ENCODE data around the gene BMPR1B.
"Not testable (repeated sequence)": the region's sequence is repeated elsewhere in the genome, so short reads cannot be mapped to it uniquely, and the experiment has no call there.

The BMPR1B gene

DNA sequence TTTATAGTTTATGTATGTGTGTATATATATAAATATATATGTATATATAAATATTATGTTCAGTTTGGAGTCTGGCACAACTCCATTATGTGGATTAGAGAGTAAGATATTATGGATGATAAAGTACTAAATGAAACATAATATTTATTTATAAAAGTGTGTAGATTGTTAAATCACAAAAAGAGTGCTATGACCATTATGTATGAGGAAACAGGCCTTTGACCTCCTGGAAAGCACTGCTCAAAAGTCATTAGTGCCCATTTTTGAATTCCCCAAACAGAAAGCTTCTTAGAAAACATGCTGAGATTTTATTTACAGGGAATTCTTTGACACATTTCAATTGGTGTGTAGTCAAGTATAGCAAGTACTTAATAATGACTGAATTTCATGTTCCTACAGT lies 399.8 kb downstream of the BMPR1B start:
- DNase-seq = no peak

DNA sequence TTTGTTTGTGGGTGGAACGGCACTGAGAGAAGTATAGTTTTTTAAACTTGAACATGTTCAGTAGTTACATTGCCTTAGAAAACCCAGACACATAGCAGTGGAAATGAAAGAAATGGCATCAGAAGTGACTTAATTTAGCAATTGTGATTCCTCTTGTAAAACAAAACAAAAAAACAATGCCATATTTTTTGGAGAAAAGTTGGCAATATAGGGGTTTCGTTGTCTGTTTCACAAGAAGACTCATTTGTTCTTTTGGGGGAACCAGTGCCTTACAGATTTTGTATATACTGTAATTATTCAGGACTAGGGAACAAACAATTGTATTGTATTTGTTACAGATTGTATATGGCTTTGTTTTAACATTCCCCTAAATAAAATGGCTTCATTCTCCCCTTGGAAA lies 400.3 kb downstream of the BMPR1B start:
- DNase-seq = no peak

DNA sequence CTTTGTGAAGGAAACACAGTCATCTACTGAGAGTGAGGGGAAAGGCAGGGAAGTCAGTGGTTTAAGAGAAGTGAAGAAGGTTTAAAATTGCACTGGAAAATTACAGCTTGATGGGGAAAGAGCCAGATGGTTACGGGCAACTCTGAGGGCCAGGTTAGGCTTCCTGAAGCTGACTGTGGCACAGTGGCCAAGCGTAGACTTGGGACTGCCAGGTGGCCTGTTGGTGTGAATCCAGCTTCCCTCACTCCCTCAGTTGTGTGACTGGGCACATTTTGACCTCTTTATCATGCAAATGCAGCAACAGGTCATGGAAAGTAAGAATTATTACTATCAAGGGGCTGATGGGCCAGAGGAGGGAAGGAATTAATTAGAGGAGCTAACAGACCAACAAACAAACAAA lies 400.9 kb downstream of the BMPR1B start:
- DNase-seq = no peak

DNA sequence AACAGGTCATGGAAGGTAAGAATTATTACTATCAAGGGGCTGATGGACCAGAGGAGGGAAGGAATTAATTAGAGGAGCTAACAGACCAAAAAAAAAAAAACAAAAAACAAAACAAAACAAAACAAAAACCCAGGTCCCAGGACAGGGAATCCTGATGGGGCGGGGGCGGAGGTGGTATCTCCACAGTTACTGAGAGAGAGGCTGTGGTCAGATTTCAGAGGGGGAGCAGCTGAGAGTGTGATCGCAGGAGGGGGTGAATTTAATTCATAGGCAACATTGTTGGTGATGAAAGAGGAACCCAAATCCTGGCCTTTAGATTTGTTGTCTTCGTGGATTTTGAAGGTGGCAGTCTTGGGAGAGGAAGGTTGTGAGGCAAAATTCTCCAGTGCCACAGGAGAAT lies 401.6 kb downstream of the BMPR1B start:
- no peak for DNase-seq

DNA sequence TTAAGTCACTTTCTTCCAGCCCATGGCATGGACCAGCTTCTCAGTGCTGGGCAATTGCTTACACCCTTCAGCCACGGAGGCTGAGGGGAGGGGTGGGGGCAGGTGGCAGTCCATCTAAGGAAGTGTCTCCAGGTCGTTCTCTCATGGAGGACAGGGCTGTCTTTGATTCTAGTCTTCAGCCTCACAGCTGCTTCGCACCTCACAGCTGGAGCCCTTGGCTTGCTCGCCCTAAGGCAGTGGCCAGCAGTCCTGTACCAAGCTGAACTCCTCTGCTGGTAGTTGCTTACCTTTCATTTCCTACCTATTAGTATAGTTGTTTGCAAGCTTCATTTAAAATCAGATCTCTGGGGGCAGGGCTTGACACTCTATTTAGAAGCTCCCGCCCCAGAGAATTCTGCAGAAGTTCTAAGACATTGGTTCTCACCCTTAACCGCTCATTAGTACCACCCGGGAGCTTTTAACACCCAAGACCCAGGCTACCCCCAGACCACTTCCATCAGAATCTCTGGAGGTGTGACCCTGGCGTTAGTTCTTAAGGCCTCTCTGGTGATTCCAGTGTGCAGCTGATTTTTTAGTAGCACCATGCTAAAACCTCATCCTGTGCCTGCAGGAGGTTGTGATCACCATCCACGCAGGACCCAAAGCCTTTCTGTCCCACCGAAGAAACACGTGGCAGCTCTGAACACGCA lies 404.2 kb downstream of the BMPR1B start:
- DNase-seq = no peak

DNA sequence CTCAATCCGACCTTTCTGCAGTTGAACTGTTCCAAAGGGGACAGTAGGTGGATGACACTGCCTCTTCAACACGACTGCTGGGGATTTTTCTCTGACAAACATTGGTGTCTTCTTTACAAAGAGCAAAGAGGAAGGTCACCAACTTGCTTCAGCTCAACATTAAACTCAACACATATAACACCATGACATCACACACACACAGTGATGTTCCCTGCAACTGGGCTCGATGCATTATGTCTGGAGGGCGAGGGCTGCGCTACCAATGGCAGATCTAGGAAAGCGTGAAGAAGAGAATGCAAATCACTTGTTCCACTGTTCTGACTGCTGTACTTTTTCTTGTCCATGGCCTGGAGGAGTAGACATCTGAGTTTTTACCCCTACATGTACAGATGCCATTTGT lies 405.1 kb downstream of the BMPR1B start:
- DNase-seq = no peak

DNA sequence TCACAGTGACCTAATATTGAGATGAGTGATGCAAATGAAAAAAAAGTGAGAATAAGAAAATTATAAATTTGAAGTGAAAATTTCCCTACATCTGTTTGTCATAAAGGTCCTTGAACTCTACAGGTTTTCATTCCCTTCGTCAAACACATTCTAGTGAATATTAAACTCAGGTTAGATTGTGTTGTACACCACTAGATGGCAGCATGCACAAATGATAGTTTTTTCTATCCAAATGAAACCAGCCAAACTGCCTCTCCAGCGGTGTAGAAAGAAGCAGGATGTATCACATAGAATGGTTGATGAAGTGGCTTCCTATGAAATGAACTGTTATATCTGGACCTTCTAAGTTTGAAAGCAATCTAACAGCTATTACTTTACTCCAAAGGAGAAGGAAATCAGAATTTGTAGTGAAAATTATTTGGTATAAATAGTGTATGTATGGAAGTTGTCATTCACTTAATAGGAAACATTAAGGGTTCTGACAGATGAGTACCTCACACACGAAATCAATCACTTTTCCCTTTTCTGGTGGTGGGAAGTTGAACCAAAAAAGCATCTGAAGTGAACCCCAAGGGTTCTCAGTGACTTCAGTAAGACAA lies 408.3 kb downstream of the BMPR1B start:
- peak; percentile 41 for DNase-seq

DNA sequence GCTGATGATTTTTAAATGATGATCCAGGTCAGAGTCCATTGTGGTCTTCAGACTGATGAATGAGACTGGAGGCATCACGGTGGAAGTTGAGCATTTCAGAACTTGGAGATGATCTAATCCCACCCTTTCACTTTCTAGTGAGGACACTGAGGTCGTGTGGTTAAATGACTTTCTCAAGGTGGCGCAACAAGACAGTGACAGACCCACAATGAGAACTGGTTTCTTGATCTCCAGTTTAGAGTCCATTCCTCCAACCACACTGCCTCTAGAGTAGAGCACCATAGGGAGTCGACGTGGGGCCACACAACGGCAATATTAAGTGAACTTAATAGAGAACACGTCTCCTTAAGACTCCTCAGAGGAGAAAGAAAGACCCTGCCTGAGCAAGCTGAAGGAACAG lies 410.1 kb downstream of the BMPR1B start:
- DNase-seq = no peak

DNA sequence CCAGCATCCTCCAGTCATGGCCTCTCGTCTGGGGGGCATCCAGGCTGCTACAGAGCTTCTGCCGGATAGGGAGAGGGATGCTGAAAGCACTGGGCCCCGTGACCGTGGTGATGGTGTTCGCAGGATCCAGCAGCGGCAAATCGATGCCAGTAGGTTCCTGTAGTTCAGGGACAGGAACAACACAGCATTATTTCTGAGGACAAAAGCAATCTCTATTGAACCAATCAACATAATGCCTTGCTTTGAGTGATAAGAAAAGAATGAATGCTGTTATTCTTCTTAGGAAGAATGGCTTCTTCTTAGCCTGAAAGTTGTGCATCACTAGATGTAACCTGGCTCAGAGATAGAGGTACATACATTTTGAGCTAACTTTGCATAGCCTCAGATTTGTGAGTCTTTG lies 412.4 kb downstream of the BMPR1B start:
- DNase-seq = no peak

DNA sequence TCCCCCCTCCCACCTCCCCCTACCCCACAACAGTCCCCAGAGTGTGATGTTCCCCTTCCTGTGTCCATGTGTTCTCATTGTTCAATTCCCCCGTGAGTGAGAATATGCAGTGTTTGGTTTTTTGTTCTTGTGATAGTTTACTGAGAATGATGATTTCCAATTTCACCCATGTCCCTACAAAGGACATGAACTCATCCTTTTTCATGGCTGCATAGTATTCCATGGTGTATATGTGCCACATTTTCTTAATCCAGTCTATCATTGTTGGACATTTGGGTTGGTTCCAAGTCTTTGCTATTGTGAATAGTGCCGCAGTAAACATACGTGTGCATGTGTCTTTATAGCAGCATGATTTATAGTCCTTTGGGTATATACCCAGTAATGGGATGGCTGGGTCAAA lies 413.6 kb downstream of the BMPR1B start:
- DNase-seq = not testable (repeated sequence)

DNA sequence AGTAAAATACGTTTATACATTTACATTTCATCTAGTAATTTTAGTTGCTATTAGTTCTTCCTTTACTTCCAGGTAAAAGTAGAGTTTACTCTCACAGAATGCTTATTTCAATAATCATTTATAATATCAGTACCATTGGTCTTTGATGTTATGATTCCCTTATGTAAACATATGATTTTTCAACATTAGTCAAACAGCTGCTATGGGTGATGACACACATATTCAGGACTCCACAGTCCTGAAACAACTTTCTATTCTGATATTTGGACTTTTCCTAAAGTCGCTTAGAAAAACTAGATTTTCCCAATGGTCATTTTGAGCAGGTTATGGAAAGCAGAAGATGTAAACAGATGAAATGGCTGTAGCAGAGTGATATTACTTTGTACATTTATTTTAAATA lies 421.2 kb downstream of the BMPR1B start:
- no peak for DNase-seq

DNA sequence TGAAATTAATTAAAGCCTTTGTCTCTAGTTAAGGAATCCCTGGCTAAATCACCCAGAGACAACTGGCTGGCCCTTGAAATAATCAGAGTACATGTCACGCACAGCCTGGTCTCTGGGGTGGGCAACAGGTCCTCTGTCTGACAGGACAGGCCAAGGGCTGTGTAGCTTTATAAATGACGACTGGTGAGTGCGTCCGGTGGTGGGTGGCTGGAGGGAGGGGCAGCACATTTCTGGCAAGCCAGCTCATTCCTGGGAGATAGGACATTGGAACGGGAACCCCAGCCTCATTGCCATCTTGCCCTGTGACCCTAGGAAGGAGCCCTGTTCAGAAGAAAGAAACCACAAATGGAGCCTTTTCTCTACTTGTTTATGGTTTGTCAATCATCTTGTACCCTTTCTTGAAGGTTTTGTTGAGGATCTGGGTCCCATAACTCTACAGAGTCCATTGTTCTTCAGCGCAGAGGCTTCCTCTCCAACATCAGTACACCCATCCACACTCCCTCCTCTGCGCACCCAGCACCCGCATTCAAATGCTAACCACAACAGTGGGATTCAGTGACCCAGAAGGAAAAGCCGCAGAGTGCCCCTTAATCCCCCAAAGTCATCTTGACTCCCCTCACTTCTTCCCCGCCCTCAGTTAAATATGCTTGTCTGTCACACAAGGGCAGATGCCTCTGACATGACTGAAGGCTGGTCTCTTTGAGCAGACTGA lies 422.9 kb downstream of the BMPR1B start:
- no peak for DNase-seq

DNA sequence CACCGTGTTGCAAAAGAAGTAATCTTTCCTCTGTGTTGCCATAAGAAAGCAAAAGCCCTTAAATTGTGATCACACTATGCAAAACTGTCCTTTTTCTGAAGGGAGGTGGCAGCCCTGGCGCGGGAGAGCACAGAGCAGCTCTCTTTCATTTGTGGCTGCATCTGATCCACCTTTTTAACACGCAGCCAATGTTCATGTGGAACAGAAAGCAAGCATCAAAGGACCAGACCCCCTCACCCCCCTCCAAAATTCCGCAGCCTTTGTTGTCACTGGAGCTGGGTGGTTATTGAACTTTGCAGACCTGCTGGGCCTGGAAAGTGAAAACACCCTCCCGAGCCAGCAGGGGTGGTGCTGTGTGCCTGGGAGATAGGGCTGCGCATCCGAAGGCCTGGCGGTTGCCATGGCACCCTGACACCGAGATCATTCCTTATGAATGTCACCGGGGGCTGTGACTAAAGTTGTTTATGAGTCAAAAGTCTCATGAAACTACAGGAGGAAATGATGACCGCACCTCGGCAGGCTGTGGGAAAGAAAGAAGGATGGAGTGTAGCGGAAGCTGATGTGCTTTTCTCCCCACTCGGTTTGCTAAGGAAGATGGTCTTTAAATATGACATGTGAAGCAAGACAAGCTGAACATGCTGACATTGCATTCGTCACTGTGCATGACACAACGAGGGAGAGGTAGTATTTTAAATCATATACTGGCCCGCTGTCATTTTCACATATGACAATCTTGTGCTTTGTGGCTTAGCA lies 423.7 kb downstream of the BMPR1B start:
- DNase-seq = no peak

DNA sequence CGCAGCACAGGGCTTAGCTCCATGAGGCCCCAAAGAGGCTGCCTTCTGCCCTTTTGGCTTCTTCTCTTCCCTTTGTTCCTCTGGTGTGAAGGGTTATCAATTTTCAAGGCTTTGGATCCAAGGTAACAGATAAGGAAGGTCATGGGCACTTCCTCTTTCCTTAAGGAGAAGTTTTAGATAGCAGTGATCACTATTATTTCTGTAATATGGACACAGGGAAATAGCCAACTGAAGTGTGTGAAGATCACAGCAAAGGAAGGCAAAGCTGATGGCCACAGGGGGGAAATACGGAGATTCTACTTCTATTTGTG lies 424.2 kb downstream of the BMPR1B start:
- DNase-seq = no peak

DNA sequence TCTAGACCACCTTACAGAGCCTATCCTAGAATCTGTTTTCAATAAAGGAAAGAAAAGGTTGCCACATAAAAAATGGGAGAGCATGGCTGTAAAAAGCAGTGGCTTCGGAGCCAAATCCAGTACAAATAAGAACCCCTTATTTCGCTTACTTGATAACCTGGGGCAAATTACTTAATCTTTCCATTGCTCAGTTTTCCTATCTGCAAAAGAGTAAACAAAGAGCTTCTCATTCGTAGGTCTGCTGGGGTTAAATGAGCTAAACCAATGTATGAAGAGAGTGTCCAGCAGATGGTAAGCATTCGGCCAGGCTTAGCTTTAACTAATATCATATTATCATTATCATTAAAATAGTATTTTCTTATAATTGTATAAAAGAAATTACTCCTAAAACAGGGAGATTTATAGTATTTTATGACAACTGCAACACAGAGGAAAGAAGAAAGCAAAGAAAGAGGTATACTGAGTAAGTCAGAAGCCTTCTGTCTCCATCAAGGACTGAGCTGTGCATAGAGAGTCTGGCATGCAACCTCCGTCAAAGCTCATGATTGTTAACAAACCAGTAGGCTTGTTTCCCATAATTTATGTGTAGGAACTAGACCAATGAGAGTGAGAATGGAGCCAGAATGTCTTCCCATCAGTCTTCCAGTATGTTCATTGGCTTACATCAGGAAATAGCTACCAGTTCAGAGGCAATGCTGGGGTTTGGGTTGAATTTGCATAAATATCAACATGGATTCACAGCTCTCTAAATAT lies 426.1 kb downstream of the BMPR1B start:
- DNase-seq = no peak

DNA sequence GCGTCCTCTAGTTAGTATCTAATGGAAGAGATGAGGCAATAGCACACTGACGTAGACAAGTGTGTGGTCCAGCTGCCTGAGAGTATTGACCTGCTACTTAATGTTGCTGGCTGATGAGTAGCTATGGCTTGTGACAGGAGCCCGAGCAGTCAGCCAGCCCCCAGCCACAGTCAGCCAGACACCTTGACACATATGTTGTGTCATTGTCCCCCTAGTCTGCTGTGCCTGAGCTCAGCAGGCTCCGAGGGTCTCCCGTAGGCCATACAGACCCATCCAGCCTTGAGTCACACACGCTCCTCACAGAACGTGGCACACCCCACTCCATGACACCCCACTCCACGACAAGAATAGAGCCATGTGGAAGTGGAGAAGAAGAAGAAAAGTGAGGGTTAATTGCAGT lies 428.9 kb downstream of the BMPR1B start:
- DNase-seq = no peak

DNA sequence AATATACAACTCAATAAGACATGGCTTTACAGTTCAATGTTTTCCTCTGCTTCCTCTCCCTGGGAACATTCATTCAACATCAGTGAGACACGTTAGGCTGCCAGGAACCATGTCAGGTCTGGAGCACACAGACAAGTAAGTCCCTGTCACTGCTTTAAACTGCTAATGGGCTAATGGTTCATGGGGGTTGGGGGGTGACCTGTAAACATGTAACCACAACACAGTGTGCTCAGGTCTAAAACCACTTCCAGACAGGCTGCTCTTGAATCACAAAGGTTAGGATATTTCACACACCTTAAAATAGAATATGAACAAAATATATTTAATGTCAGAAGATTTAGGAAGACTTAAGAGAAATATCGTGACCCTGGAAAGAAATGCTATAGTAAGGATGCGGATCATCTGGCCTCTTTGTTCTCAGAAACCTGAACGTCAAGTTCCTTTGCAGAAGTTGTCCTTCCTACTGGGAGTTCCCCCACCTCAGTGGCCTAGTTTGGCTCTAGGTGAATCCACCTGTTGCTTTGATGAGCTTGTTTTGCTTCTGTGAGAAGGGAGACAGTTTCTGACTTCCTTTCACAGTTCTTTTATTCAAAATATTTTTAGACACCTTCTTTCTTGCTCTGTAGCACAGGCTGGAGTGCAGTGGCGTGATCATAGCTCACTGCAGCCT lies 431.1 kb downstream of the BMPR1B start:
- DNase-seq = no peak

DNA sequence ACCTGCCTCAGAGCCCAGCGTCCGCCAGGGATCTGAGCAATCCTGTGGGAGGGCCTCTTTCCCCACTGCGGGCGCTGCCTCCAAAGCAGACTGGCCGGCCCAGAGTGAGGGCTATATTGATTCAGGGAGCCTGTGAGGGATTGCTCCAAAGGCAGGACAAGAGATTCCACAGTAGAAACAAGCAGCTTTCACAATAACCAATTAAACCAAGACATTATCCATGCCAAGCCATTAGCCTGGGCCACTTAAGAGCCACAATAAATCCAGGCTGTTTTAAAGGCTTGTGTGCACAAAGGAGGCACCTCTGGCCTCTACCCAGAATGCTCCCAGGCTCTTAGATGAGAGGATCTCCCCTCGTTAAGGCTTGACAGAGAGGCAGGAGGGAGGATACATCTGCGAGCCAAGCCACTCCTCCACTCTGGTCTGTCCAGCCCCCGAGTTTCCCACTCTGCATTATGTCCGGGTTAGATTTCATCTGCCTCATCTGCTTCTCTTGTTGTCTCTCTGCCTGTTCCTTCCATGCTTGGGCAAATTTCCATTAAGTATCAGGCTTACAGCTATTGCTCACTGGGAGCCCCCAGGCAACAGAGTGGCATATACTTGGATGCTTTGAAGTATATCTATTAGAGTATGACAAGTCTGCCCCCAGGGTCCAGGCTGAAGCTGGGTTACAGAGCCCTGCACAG lies 433.1 kb downstream of the BMPR1B start:
- no peak for DNase-seq

DNA sequence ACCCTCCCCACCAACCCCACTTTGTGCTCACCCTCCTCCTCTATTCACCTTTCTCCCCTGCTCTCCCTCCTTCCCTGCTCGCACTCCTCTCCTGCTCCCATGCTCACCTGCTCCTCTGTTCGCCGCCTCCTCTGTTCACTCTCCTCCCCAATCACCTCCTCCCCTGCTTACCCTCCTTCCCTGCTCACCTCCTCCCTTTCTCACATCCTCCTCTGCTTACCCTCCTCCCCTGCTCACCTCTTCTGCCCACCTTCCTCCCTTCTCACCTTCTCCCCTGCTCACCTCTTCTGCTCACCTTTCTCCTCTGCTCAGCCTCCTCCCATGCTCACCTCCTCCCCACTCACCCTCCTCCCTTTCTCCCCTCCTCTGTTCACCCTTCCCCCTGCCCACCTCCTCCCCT lies 433.8 kb downstream of the BMPR1B start:
- DNase-seq = no peak

DNA sequence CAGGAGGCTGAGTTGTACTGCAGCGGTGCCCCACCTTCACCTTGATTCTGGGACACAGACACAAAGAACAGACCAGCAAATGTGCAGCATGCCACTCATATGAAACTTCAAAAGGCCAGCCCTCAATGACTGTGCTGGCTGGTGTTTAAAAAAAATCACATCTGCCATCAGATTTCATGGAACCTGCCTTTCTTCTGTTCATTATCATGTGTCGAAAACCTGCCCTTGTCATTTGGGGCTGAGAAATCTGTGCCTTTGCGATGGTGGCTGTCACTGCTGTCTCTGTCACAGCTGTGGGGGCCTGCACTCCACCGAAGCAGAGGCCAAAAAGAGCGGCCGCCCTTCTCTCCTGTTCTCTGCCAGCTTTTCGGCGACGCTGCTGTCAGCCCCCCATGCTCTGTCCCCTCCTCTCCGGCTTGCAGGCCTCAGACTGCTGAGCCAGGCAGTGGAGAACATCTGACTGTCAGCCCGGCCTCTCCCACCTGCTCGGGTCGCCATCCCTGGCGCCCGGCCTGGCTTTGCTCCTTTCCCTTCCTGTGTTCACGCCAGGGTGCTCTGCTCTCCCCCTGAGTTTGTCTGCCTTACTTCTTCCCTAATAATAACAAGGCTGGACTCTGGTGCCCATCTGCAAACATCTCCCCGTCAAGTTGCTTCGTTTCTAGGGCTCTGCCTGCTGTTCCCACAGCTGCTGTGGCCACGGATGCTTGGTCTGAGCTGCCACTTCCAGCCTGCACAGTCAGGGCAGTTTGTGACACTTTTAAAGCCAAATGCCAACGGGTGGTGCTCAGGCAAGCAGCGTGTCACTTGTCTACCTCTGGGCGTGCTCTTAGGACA lies 435.9 kb downstream of the BMPR1B start:
- DNase-seq = no peak

DNA sequence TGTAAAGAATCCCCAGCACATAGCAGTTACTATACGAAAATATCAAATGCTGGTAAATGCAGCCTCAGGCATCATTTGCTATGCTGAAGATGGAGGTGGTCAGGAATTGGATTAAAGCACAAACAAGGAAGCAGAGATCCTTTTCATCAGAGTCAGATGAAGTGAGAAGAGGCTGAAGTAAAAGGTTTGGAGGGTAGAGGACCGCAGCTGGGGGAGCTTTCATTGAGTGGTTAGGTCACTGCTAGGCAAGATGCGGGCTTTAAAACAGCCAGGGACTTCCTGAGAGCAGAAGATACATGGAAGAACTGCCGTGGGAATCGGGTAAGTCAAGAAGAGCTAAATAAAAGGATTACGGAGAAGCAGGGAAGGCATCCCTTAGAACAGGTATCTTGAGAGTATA lies 439.6 kb downstream of the BMPR1B start:
- no peak for DNase-seq
